HCT116 (cell line): ENCODE measurements around the gene EPS15. TPM values are rescaled to one million over a fixed set of nuclear protein-coding genes. Genes with fewer than 3 reads are reported as not detected.

Source experiments
- ATAC-seq: fragments of 200-7000 bp; cut with Tn5 transposase; 2 replicates; pipeline ENCODE4 v1.9.1; 2020; ENCODE audit warnings: mild to moderate bottlenecking, moderate library complexity
- BruUV-seq: library from RNA; stranded (reverse); fragments of 400-500 nt; replicated peaks from 2 replicates; lab custom pipeline; 2021; lab: Mats Ljungman, UMichigan
- CTCF ChIA-PET: fragments of 300-600 bp; sonication (Branson Sonifier 250); formaldehyde crosslinking; loops from one replicate; lab custom pipeline; 2021; ENCODE audit warnings: antibody characterized with exemption; lab: Charles Lee
- POLR2A ChIA-PET: fragments of 300-600, 350-600 bp; sonication (Branson Sonifier 250); formaldehyde crosslinking; loops from one replicate; lab custom pipeline; 2021; ENCODE audit warnings: antibody characterized with exemption; lab: Charles Lee
- RAD21 ChIA-PET, 2 experiments: fragments of 300-600 bp; sonication (Branson Sonifier 250); formaldehyde crosslinking; loops; one replicate each; lab custom pipeline; 2023; ENCODE audit warnings: low total read pairs in 2 of 2; ENCODE audit not compliant: uncharacterized antibody in 2 of 2, unreplicated experiment in 2 of 2, low non-redundant PET in 1 of 2; lab: Charles Lee
- DNase-seq: peaks from one replicate; pipeline ENCODE4 v3.0.0-alpha.2; 2010; ENCODE audit warnings: low read depth, low spot score
- H2AFZ ChIP-seq: fragments of 200-600 bp; shearing (Covaris generic), sonication (generic); 2 replicates; pipeline ENCODE4 v1.6.1; 2017; ENCODE audit warnings: low read depth, mixed run types, mixed read lengths, antibody characterized with exemption, low read length; ENCODE audit not compliant: poor library complexity, severe bottlenecking
- H3K27ac ChIP-seq: 2 replicates; pipeline ENCODE4 v1.5.1; 2012; ENCODE audit warnings: low read depth, low read length
- H3K27me3 ChIP-seq: fragments of 200-600 bp; sonication (generic); 2 replicates; pipeline ENCODE4 v1.6.1; 2016; ENCODE audit warnings: mixed run types, low read length, mixed read lengths; ENCODE audit not compliant: insufficient read depth
- H3K36me3 ChIP-seq, 2 experiments: fragments of 200-500 bp in 1 of 2; fragments of 200-600 bp in 1 of 2; sonication (Bioruptor generic) in 1 of 2; sonication (generic) in 1 of 2; 2 replicates each; pipeline versions ENCODE4 v1.5.1 to v1.6.1; 2014 to 2016; ENCODE audit warnings: low read length in 2 of 2, inconsistent platforms in 1 of 2, mixed read lengths in 1 of 2, mixed run types in 1 of 2; ENCODE audit not compliant: insufficient read depth in 2 of 2, control insufficient read depth in 1 of 2
- H3K4me1 ChIP-seq, 2 experiments: fragments of 200-600 bp in 1 of 2; sonication (generic) in 1 of 2; 2 replicates each; pipeline versions ENCODE4 v1.5.1 to v1.6.1; 2012 to 2017; ENCODE audit warnings: low read length in 2 of 2, inconsistent platforms in 1 of 2, mild to moderate bottlenecking in 1 of 2, mixed read lengths in 1 of 2, mixed run types in 1 of 2, moderate library complexity in 1 of 2; ENCODE audit not compliant: insufficient read depth in 2 of 2, control insufficient read depth in 1 of 2
- H3K4me2 ChIP-seq: fragments of 200-600 bp; sonication (generic); 2 replicates; pipeline ENCODE4 v1.6.1; 2017; ENCODE audit warnings: mixed run types, low read length, mixed read lengths
- H3K4me3 ChIP-seq, 2 experiments: fragments of 200-600 bp in 1 of 2; sonication (generic) in 1 of 2; replicated peaks in 1 of 2; 2 replicates each; pipeline ENCODE4 v1.5.1; 2011 to 2016; ENCODE audit warnings: low read length in 2 of 2, control low read depth in 1 of 2, low read depth in 1 of 2, mild to moderate bottlenecking in 1 of 2, mixed read lengths in 1 of 2, mixed run types in 1 of 2
- H3K79me2 ChIP-seq: fragments of 200-600 bp; sonication (generic); 2 replicates; pipeline ENCODE4 v1.6.1; 2017; ENCODE audit warnings: mild to moderate bottlenecking, mixed run types, low read length, moderate library complexity, mixed read lengths; ENCODE audit not compliant: insufficient read depth
- H3K9ac ChIP-seq: fragments of 200-600 bp; sonication (generic); 2 replicates; pipeline ENCODE4 v1.6.1; 2016; ENCODE audit warnings: low read length, mixed read lengths
- H3K9me2 ChIP-seq: fragments of 200-600 bp; sonication (generic), shearing (Covaris generic); 2 replicates; pipeline ENCODE4 v1.6.1; 2017; ENCODE audit warnings: mixed run types, mild to moderate bottlenecking, moderate library complexity; ENCODE audit not compliant: insufficient read depth
- H3K9me3 ChIP-seq, 2 experiments: fragments of 200-500 bp in 1 of 2; fragments of 200-600 bp in 1 of 2; sonication (Bioruptor generic) in 1 of 2; sonication (generic) in 1 of 2; 2 replicates each; pipeline ENCODE4 v1.6.1; 2014 to 2017; ENCODE audit warnings: low read length in 2 of 2, mixed read lengths in 2 of 2, inconsistent platforms in 1 of 2, low read depth in 1 of 2, mild to moderate bottlenecking in 1 of 2, mixed run types in 1 of 2, moderate library complexity in 1 of 2; ENCODE audit not compliant: control insufficient read depth in 1 of 2, insufficient read depth in 1 of 2
- H4K20me1 ChIP-seq: fragments of 200-600 bp; sonication (generic), shearing (Covaris generic); 2 replicates; pipeline ENCODE4 v1.6.1; 2017; ENCODE audit warnings: mixed run types, mild to moderate bottlenecking, moderate library complexity; ENCODE audit not compliant: insufficient read depth
- CEBPB ChIP-seq: IDR thresholded peaks from 2 replicates; pipeline ENCODE4 v1.6.1; 2012; ENCODE audit warnings: low read depth
- CTCF ChIP-seq, 3 experiments: fragments of 200-600 bp in 1 of 3; sonication (generic) in 1 of 3; IDR thresholded peaks in 2 of 3; conservative IDR thresholded peaks in 1 of 3; 2 replicates each; pipeline ENCODE4 v1.5.1; 2012 to 2017; ENCODE audit warnings: low read depth in 2 of 3, low read length in 2 of 3, antibody characterized with exemption in 1 of 3, borderline replicate concordance in 1 of 3, control low read depth in 1 of 3, mild to moderate bottlenecking in 1 of 3, mixed read lengths in 1 of 3, mixed run types in 1 of 3, moderate library complexity in 1 of 3; ENCODE audit not compliant: insufficient read depth in 1 of 3
- EGR1 ChIP-seq: IDR thresholded peaks from 2 replicates; pipeline ENCODE4 v1.6.1; 2012; ENCODE audit warnings: low read depth
- ELF1 ChIP-seq: IDR thresholded peaks from 2 replicates; pipeline ENCODE4 v1.6.1; 2012; ENCODE audit warnings: low read depth, borderline replicate concordance
- EZH2 ChIP-seq: fragments of 200-600 bp; sonication (generic); IDR thresholded peaks from 2 replicates; pipeline ENCODE4 v1.6.1; 2017; ENCODE audit warnings: antibody characterized with exemption, mixed run types
- FOSL1 ChIP-seq: IDR thresholded peaks from 2 replicates; pipeline ENCODE4 v1.6.1; 2012; ENCODE audit warnings: low read depth
- JUND ChIP-seq: IDR thresholded peaks from 2 replicates; pipeline ENCODE4 v1.6.1; 2012
- MAX ChIP-seq: IDR thresholded peaks from 2 replicates; pipeline ENCODE4 v1.6.1; 2012
- RAD21 ChIP-seq: IDR thresholded peaks from 2 replicates; pipeline ENCODE4 v1.6.1; 2012; ENCODE audit warnings: low read depth, mild to moderate bottlenecking
- SIN3A ChIP-seq: IDR thresholded peaks from 2 replicates; pipeline ENCODE4 v1.6.1; 2012; ENCODE audit warnings: low read depth
- SRF ChIP-seq: IDR thresholded peaks from 2 replicates; pipeline ENCODE4 v1.6.1; 2012; ENCODE audit warnings: low read depth
- ZBTB33 ChIP-seq: IDR thresholded peaks from 2 replicates; pipeline ENCODE4 v1.6.1; 2011; ENCODE audit warnings: mild to moderate bottlenecking, low read length, moderate library complexity; ENCODE audit not compliant: insufficient replicate concordance; ENCODE audit errors: extremely low read depth
- ZFX ChIP-seq: fragments of 450-650 bp; IDR thresholded peaks from 2 replicates; pipeline ENCODE4 v1.6.1; 2017
- ZNF274 ChIP-seq: fragments of 200-500 bp; sonication (Bioruptor generic); IDR thresholded peaks from 2 replicates; pipeline ENCODE4 v1.6.1; 2014; ENCODE audit warnings: mild to moderate bottlenecking, low read depth, low read length, inconsistent platforms
- intact Hi-C: fragments of 100-400 bp; cut with micrococcal nuclease; formaldehyde crosslinking; loops from 2 replicates; pipeline ENCODE4 v1.10.0; 2022
- total RNA-seq: library from RNA; stranded (reverse); gene quantifications from one replicate; pipeline ENCODE4 v1.2.1, GENCODE V29; 2021; ENCODE audit not compliant: unreplicated experiment

The EPS15 gene
- total RNA-seq, 1 experiment from 2014 or later, result 41.2 TPM

DNA sequence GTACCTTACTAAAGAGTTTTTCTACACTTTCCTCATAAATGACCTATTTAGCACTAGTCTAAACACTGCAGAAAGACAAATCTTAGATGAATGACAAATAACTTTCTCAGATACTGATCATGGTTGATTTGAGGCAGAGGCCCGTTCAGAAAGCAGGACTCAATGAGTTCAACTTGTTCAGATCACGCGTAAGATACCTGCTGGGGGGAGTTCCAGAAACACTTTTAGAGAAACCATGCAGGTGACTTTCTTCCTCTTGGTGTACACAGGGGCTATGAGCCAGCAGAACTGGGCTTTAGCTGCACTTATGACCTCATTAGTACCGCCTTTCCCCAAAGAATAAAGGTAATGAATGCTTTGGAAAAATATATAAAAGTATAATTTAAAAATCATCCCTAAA is 149.9 kb downstream of the EPS15 start:
- Histone ChIP-seq H3K4me2 (no peak overlapping the region), H3K9ac (no peak overlapping the region), H3K79me2 (no peaks in the 10 kb centered on the region), H3K9me3 (no peaks in the 10 kb centered on the region), H2AFZ (no peak overlapping the region), H3K4me3 (no peak overlapping the region), H4K20me1 (no peaks in the 10 kb centered on the region), H3K4me1 (no peaks in the 10 kb centered on the region), H3K36me3 (no peaks in the 10 kb centered on the region), H3K27me3 (no peaks in the 10 kb centered on the region), H3K27ac (no peak overlapping the region), H3K9me2 (no peaks in the 10 kb centered on the region)
- no TSS peak for BruUV-seq
- ChIA-PET CTCF (no interaction called here), RAD21 (no interaction called here), POLR2A (no interaction called here)
- ATAC-seq (no peak), DNase-seq (no peak)
- TF ChIP-seq CEBPB, result no peak
- TF ChIP-seq ZFX, result no peak
- no peak for TF ChIP-seq JUND
- no peak for TF ChIP-seq EZH2
- no peak for TF ChIP-seq FOSL1
- no peak for TF ChIP-seq SIN3A
- no peak for TF ChIP-seq ZBTB33
- intact Hi-C loops, result no loop called here

DNA sequence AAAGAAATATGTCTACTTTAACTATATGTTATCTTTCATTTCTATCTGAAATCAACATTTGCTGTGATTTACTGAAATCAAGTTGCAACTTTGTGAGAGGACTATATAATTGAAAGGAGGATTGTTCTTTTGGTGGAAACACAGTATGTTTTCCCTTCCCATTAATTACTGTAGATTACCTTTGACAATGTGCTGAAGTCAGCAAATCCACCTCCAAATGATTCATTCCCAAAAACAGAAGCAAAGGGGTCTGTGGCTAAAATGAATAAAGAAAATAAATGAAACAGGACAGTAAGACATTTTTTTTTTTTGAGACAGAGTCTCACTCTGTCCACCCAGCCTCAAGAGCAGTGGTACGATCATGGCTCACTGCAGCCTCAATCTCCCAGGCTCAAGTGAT is 153.3 kb downstream of the EPS15 start:
- H3K27ac ChIP-seq, result no peak overlapping the region
- BruUV-seq, result no TSS peak
- H3K36me3 ChIP-seq, result 0 out of 4 replicates have a peak, but pooled peaks cover 0 to 4% of the 10 kb centered on the region in 2 experiments
- no peak overlapping the region for H3K9ac ChIP-seq
- no peaks in the 10 kb centered on the region for H4K20me1 ChIP-seq
- no peak for TF ChIP-seq ZNF274
- no peak for TF ChIP-seq CTCF (IDR thresholded peaks at IDR 0.05 in 2 of 3, conservative IDR thresholded peaks at IDR 0.05 in 1 of 3; ENCODE audit: borderline replicate concordance in 1 of 3, insufficient read depth in 1 of 3, low read depth in 2 of 3, low read length in 2 of 3)
- TF ChIP-seq RAD21, result no peak
- no peak for TF ChIP-seq SRF
- TF ChIP-seq EZH2, result no peak
- TF ChIP-seq EGR1, result no peak
- TF ChIP-seq MAX, result no peak
- no peak for TF ChIP-seq ELF1
- TF ChIP-seq, all 23 proteins: peak for 0
- Histone ChIP-seq H3K9me3 (no peaks in the 10 kb centered on the region), H3K27me3 (no peaks in the 10 kb centered on the region), H3K9me2 (no peaks in the 10 kb centered on the region), H3K79me2 (no peaks in the 10 kb centered on the region), H3K4me3 (no peak overlapping the region), H2AFZ (no peak overlapping the region), H3K4me2 (no peak overlapping the region), H3K4me1 (no peaks in the 10 kb centered on the region)
- ATAC-seq, result no peak
- no peak for DNase-seq
- intact Hi-C loops, result no loop called here
- ChIA-PET RAD21 (no interaction called here), CTCF (no interaction called here), POLR2A (no interaction called here)
